HG03575 (cell line): ENCODE data around the gene EPN3.

Experiments used
- ATAC-seq: cut with Tn5 transposase; IDR thresholded peaks from one replicate; pipeline ENCODE4 v1.9.1; 2021; ENCODE audit not compliant: unreplicated experiment, insufficient number of reproducible peaks, low FRiP score; ENCODE audit errors: extremely low read depth

The EPN3 gene

GRCh38 chr17:50532452-50533024 is at the start of gene EPN3:
Gene EPN3, plus strand, starts transcription at chr17:50532735. Its CDS starts 3,822 bp downstream, at chr17:50536557.
- ATAC-seq, result no peak

- no peak for ATAC-seq
These were observed 49.3 kb upstream of the EPN3 start for GRCh38 chr17:50483266-50483665.

GRCh38 chr17:50484386-50485155 is 48.0 kb upstream of the EPN3 start:
- ATAC-seq, result no peak

GRCh38 chr17:50487213-50488096 is 45.1 kb upstream of the EPN3 start:
- ATAC-seq, result no peak

- ATAC-seq, result no peak
These were observed 43.7 kb upstream of the EPN3 start for GRCh38 chr17:50488880-50489279.

- ATAC-seq, result no peak
These were observed 41.0 kb upstream of the EPN3 start for GRCh38 chr17:50491505-50491904.

- ATAC-seq, result no peak
These were observed 40.3 kb upstream of the EPN3 start for GRCh38 chr17:50492214-50492613.

- ATAC-seq, result no peak
These were observed 38.8 kb upstream of the EPN3 start for GRCh38 chr17:50493744-50494143.

- no peak for ATAC-seq
These were observed 37.2 kb upstream of the EPN3 start for GRCh38 chr17:50495217-50495823.

GRCh38 chr17:50495918-50496317 is 36.6 kb upstream of the EPN3 start:
- no peak for ATAC-seq

- ATAC-seq, result no peak
These were observed 34.3 kb upstream of the EPN3 start for GRCh38 chr17:50498021-50498874.

GRCh38 chr17:50499270-50499669 is 33.3 kb upstream of the EPN3 start:
- no peak for ATAC-seq

GRCh38 chr17:50499721-50500120 is 32.8 kb upstream of the EPN3 start:
- ATAC-seq, result no peak

- ATAC-seq, result no peak
These were observed 31.5 kb upstream of the EPN3 start for GRCh38 chr17:50501054-50501453.

GRCh38 chr17:50502301-50502990 is 30.1 kb upstream of the EPN3 start:
- ATAC-seq, result no peak

GRCh38 chr17:50505591-50506130 is 26.9 kb upstream of the EPN3 start:
- no peak for ATAC-seq

- no peak for ATAC-seq
These were observed 26.2 kb upstream of the EPN3 start for GRCh38 chr17:50506298-50506697.
